ENCODE data around the gene TEKT2. TPM values are rescaled to one million over a fixed set of nuclear protein-coding genes. Genes with fewer than 3 reads are reported as not detected.

Gene TEKT2
- polyA plus RNA-seq, 2 of the 4 experiments (the other 2 are of a cell fraction), result 0.08 TPM; not detected in 1

GRCh38 chr1:36091141-36091540 lies 7.2 kb downstream of the TEKT2 start:
- no peak for FAIRE-seq
- ChIA-PET CTCF (interaction anchor here (1.4 kb wide), 1 partner anchor 26 kb away, joined by 3 read pairs; no protein-coding TSS in a partner anchor), POLR2A (no interaction called here)
- no peak overlapping the region for H3K4me2 ChIP-seq
- 94% methylated on average over 4 of the region's 4 CpGs for WGBS (ENCODE audit: missing lambda C conversion rate)
- no peak overlapping the region for H3K27ac ChIP-seq
- peaks cover 6% of the 10 kb centered on the region for H3K4me1 ChIP-seq
- no peak overlapping the region for H3K4me3 ChIP-seq
- H3K9me3 ChIP-seq, result no peaks in the 10 kb centered on the region
- no peak for TF ChIP-seq TFCP2L1 (CRISPR knock-in tag; IDR thresholded peaks at IDR 0.05)
- TF ChIP-seq HDAC2 (IDR thresholded peaks at IDR 0.05), result no peak
- TF ChIP-seq JUNB (IDR thresholded peaks at IDR 0.05), result no peak
- no peak for ATAC-seq
- no peak for DNase-seq (ENCODE audit: low read depth in 1 of 2, low spot score in 1 of 2)

- TF ChIP-seq SMC3 (IDR thresholded peaks at IDR 0.05) (no peak), TP53 (CRISPR knock-in tag; IDR thresholded peaks at IDR 0.05) (no peak), PBX3 (IDR thresholded peaks at IDR 0.05) (no peak), BHLHE40 (IDR thresholded peaks at IDR 0.05; ENCODE audit: low read depth, low read length) (no peak), RARB (CRISPR knock-in tag; IDR thresholded peaks at IDR 0.05) (no peak), USF2 (IDR thresholded peaks at IDR 0.05) (no peak), SREBF2 (IDR thresholded peaks at IDR 0.05) (no peak), KDM5A (IDR thresholded peaks at IDR 0.05) (no peak), ATOH8 (CRISPR knock-in tag; IDR thresholded peaks at IDR 0.05; ENCODE audit: low read depth) (no peak), CBX8 (IDR thresholded peaks at IDR 0.05) (no peak)
- Histone ChIP-seq H3K4me2 (no peak overlapping the region), H3K27ac (no peak overlapping the region), H3K4me1 (peaks cover 6% of the 10 kb centered on the region), H3K4me3 (no peak overlapping the region), H3K9me3 (no peaks in the 10 kb centered on the region)
- ATAC-seq (no peak), DNase-seq (ENCODE audit: low read depth in 1 of 2, low spot score in 1 of 2) (no peak), FAIRE-seq (no peak)
- 93% methylated on average over 13 of the region's 13 CpGs for WGBS (ENCODE audit: missing lambda C conversion rate)
- ChIA-PET POLR2A (no interaction called here), CTCF (interaction anchor here (1.8 kb wide), 1 partner anchor 43 kb away, joined by 9 read pairs; no protein-coding TSS in a partner anchor)
Observed at GRCh38 chr1:36091698-36092097, 7.8 kb downstream of the TEKT2 start.

- no peak for FAIRE-seq
- CTCF ChIA-PET, result interaction anchor here (1.2 to 1.8 kb wide), 2 partner anchors 42 to 193 kb away, joined by 3 to 9 read pairs; no protein-coding TSS in a partner anchor
- 87% methylated on average over 13 of the region's 17 CpGs for WGBS (ENCODE audit: missing lambda C conversion rate)
- no peak for ATAC-seq
- Histone ChIP-seq H3K9me3 (no peaks in the 10 kb centered on the region), H3K4me3 (no peak overlapping the region), H3K4me2 (no peak overlapping the region), H3K27ac (no peak overlapping the region), H3K4me1 (peaks cover 6% of the 10 kb centered on the region)
- POLR2A ChIA-PET, result no interaction called here
- no peak for DNase-seq (ENCODE audit: low read depth in 1 of 2, low spot score in 1 of 2)
- TF ChIP-seq REST (IDR thresholded peaks at IDR 0.05) (no peak), FOSB (CRISPR knock-in tag; IDR thresholded peaks at IDR 0.05) (no peak), CBX2 (IDR thresholded peaks at IDR 0.05; ENCODE audit: borderline replicate concordance, low read depth) (no peak), CHD4 (IDR thresholded peaks at IDR 0.05; ENCODE audit: borderline replicate concordance) (no peak), ELK1 (IDR thresholded peaks at IDR 0.05; ENCODE audit: low read depth, low read length) (no peak), PHF8 (IDR thresholded peaks at IDR 0.05; ENCODE audit: borderline replicate concordance, low read depth) (no peak), NFE2L2 (conservative IDR thresholded peaks at IDR 0.05; ENCODE audit: low read length) (no peak), HES2 (IDR thresholded peaks at IDR 0.05) (no peak), HEYL (CRISPR knock-in tag; IDR thresholded peaks at IDR 0.05) (no peak), MAZ (IDR thresholded peaks at IDR 0.05; ENCODE audit: borderline replicate concordance, low read depth, low read length) (no peak), SREBF2 (IDR thresholded peaks at IDR 0.05) (no peak), E2F6 (IDR thresholded peaks at IDR 0.05; ENCODE audit: borderline replicate concordance, low read depth) (no peak)
Observed at GRCh38 chr1:36092166-36092797, 8.4 kb downstream of the TEKT2 start.
